NB4 (cell line): ENCODE data around the gene KAT8.

Experiments used
- DNase-seq: peaks from one replicate; pipeline ENCODE4 v3.0.0; 2010; ENCODE audit warnings: low read depth
- H3K4me3 ChIP-seq: one replicate; pipeline ENCODE4 v1.5.1; 2011; ENCODE audit warnings: mild to moderate bottlenecking, low read depth, low read length, moderate library complexity
- CTCF ChIP-seq: IDR thresholded peaks from one replicate; pipeline ENCODE4 v1.5.1; 2012; ENCODE audit warnings: low read depth, low read length
- MAX ChIP-seq: IDR thresholded peaks from 2 replicates; pipeline ENCODE4 v1.6.1; 2011; ENCODE audit warnings: low read depth, low read length
- MYC ChIP-seq: IDR thresholded peaks from 2 replicates; pipeline ENCODE4 v1.6.1; 2011; ENCODE audit warnings: low read depth, low read length
- POLR2A ChIP-seq: IDR thresholded peaks from 2 replicates; pipeline ENCODE4 v1.6.1; 2011; ENCODE audit warnings: mild to moderate bottlenecking; ENCODE audit not compliant: insufficient read length; ENCODE audit errors: extremely low read depth

Gene KAT8

DNA sequence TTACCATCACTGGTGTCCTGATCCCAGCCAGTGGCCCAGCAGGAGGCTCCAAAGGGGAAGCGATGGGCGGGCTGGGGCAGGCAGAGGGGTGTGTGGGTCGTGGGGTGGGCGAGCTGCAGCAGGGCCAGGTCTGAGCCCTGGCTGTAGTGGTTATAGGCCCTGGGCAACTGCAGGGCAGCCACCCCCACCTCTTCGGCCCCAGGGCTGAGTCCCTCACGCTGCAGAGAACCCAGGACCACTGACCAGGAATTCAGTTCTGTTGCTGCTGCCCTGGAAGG, 30.9 kb upstream of the KAT8 start:
- TF ChIP-seq POLR2A, result no peak
- no peak for TF ChIP-seq MYC
- no peak for DNase-seq
- H3K4me3 ChIP-seq, result no peak overlapping the region

GRCh38 chr16:31087481-31087880, 30.0 kb upstream of the KAT8 start:
- no peak for DNase-seq
- no peak overlapping the region for H3K4me3 ChIP-seq
- no peak for TF ChIP-seq POLR2A
- no peak for TF ChIP-seq MYC
- no peak for TF ChIP-seq MAX
- TF ChIP-seq CTCF, result no peak

DNA sequence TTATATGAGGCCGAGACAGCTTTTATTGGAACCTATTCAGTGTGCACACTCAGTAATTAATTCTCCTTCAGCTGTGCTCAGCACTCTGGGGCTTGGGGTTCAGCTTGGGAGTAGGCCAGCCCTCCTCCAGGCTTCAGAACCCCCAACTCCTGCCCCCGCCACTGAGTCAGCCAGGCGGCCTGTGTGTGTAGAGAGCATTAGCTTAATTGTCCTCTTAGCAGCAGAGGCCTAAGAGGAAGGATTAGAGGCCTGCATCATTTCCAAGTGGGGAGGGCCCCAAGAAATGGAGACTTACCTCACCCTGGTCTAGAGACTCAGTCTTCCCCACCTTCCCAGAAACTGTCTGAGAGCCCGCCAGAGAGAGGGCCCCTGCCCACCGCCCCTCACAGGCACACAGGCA, 29.5 kb upstream of the KAT8 start:
- TF ChIP-seq CTCF, result no peak
- TF ChIP-seq POLR2A, result no peak
- no peak for TF ChIP-seq MYC
- no peak for TF ChIP-seq MAX
- no peak overlapping the region for H3K4me3 ChIP-seq
- no peak for DNase-seq

GRCh38 chr16:31088459-31089183, 28.8 kb upstream of the KAT8 start, which contains the start of gene PRSS53:
Gene PRSS53 (minus strand): TSS chr16:31088943. CDS start chr16:31088809, 134 bp downstream.
- H3K4me3 ChIP-seq, result no peak within 1 kb of the TSS
- DNase-seq, result no peak

GRCh38 chr16:31089199-31089598, 28.3 kb upstream of the KAT8 start:
- DNase-seq, result no peak
- TF ChIP-seq MYC, result no peak
- no peak for TF ChIP-seq CTCF
- TF ChIP-seq POLR2A, result no peak
- TF ChIP-seq MAX, result no peak
- no peak overlapping the region for H3K4me3 ChIP-seq

More at GRCh38 chr16:31088459-31089183, 28.8 kb upstream of the KAT8 start, which contains the start of gene PRSS53:
- no peak for TF ChIP-seq MYC
- TF ChIP-seq MAX, result no peak
- TF ChIP-seq POLR2A, result no peak
- TF ChIP-seq CTCF, result no peak

GRCh38 chr16:31090540-31090939, 26.9 kb upstream of the KAT8 start:
- DNase-seq, result no peak
- TF ChIP-seq MAX (no peak), CTCF (no peak), POLR2A (no peak), MYC (no peak)
- H3K4me3 ChIP-seq, result no peak overlapping the region
